ENCODE data around the gene SLC38A8. TPM values are rescaled to one million over a fixed set of nuclear protein-coding genes. Genes with fewer than 3 reads are reported as not detected.

Gene SLC38A8
- total and polyA plus RNA-seq, 9 donors = not detected

DNA sequence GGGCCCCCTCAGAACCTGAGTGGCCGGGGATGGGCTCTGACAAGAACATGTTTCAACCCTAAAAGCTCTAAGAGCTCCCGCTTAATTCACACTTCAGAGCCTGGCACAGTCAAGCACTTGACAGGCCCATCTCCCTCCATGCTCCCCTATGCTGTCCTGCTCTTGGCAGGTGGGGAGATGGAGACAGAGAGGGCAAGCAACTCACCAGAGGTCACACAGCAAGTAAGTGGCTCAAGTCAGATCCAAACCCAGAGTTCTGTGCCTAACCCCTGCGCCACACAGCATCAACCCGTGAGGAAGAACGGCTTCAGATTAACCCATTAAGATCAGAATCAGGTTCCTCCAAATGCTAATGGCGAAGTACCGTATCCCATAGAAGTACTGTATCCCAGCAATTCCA is 38.2 kb downstream of the SLC38A8 start:
- Histone ChIP-seq H3K36me3 (ENCODE audit: control insufficient read depth, insufficient read depth, low read length) (no peaks in the 10 kb centered on the region), H3K9me3 (replicated peaks; ENCODE audit: control insufficient read depth, low read depth, low read length) (no peaks in the 10 kb centered on the region), H3K4me1 (ENCODE audit: control insufficient read depth, insufficient read depth, low read length) (peaks cover 4% of the 10 kb centered on the region), H3K27me3 (ENCODE audit: control insufficient read depth, insufficient read depth, low read length) (peaks cover 10% of the 10 kb centered on the region), H3K27ac (ENCODE audit: low read length) (no peak overlapping the region), H3K4me3 (ENCODE audit: low read length) (no peak overlapping the region)
- no peak for DNase-seq
- WGBS (ENCODE audit: insufficient coverage) = 79% methylated on average over 6 of the region's 7 CpGs

DNA sequence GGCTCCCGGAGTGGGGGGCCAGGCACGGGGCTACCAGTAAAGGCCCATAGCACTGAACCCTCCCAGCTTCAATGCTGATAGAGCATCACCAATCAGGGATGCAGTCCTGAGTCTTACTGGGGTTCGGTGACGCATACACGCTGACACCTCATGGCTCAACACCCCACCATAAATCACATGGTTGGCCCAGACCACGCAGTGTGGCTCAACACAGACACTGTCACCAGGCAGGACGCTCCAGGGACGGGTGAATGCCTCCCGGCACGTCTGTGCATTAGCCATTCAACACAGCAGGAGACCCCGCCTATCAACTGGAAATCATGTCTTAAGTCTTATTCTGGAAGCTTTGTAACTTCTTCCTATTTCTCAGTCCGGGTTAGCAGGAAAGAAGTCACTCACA is 39.6 kb downstream of the SLC38A8 start:
- no peaks in the 10 kb centered on the region for H3K4me1 ChIP-seq (ENCODE audit: control insufficient read depth, insufficient read depth, low read length)
- H3K27ac ChIP-seq (ENCODE audit: low read length) = no peak overlapping the region
- no peak overlapping the region for H3K4me3 ChIP-seq (ENCODE audit: low read length)
- DNase-seq = no peak
- peaks cover 7% of the 10 kb centered on the region for H3K27me3 ChIP-seq (ENCODE audit: control insufficient read depth, insufficient read depth, low read length)
- WGBS (ENCODE audit: insufficient coverage) = 81% methylated on average over 9 of the region's 12 CpGs
- no peaks in the 10 kb centered on the region for H3K9me3 ChIP-seq (replicated peaks; ENCODE audit: control insufficient read depth, low read depth, low read length)
- no peaks in the 10 kb centered on the region for H3K36me3 ChIP-seq (ENCODE audit: control insufficient read depth, insufficient read depth, low read length)

DNA sequence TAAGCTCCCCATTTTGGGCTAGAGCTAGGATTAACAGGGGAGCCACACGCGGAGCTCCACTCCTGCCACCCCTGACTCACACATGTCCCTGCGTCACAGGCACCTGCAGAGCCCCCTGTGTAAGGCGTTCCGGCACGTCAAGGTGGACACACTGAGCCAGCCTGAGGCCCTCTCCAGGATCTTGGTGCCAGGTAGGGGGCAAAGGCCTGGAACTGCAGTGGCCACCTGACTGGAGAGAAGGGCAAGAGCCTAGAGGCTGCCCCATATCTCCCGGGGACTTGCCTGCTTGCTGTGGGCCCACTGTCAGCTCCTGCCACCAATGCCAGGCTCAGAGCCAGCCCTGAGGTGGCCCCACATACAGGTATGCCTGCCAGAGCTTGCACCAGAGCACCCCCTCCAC is 40.9 kb downstream of the SLC38A8 start:
- Histone ChIP-seq H3K27ac (ENCODE audit: low read length) (no peak overlapping the region), H3K4me1 (ENCODE audit: control insufficient read depth, insufficient read depth, low read length) (no peaks in the 10 kb centered on the region), H3K36me3 (ENCODE audit: control insufficient read depth, insufficient read depth, low read length) (no peaks in the 10 kb centered on the region), H3K4me3 (ENCODE audit: low read length) (no peak overlapping the region), H3K9me3 (replicated peaks; ENCODE audit: control insufficient read depth, low read depth, low read length) (no peaks in the 10 kb centered on the region), H3K27me3 (ENCODE audit: control insufficient read depth, insufficient read depth, low read length) (peaks cover 7% of the 10 kb centered on the region)
- WGBS (ENCODE audit: insufficient coverage) = 88% methylated on average over 5 of the region's 7 CpGs
- no peak for DNase-seq

DNA sequence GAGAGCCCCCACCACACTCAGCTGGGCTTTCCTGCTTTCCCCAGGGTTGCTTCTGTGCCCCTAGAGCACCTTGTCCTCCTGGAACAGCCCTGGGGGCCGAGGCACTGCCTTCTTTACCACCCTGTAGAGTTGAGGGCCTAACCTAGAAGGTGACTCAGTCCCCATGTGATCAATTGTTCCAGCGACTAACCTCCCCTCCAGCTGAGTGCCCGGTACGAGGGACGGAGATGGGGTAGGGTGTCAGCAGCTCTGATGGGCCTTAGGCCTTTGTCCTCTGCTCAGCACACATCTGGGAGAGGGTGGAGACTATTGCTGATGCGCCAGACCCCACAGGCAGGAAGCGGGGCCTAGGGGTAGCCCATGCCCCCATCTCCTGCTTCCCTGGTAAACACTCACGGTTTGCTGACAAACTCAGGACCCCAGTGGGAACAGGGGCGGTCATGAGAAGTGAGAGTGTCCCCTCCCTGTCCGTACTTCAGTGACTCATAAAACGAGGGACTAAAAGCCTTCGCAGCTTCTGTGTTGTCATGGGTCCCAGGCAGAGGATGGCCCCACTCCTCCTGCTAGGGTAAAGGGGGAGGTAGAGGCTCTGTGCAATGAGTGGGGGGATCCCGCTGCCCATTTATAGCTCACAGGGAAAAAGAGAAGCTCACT is 41.5 kb downstream of the SLC38A8 start:
- Histone ChIP-seq H3K4me3 (ENCODE audit: low read length) (no peak overlapping the region), H3K27me3 (ENCODE audit: control insufficient read depth, insufficient read depth, low read length) (peaks cover 11% of the 10 kb centered on the region), H3K9me3 (replicated peaks; ENCODE audit: control insufficient read depth, low read depth, low read length) (no peaks in the 10 kb centered on the region), H3K4me1 (ENCODE audit: control insufficient read depth, insufficient read depth, low read length) (no peaks in the 10 kb centered on the region), H3K36me3 (ENCODE audit: control insufficient read depth, insufficient read depth, low read length) (no peaks in the 10 kb centered on the region), H3K27ac (ENCODE audit: low read length) (no peak overlapping the region)
- 74% methylated on average over 6 of the region's 13 CpGs for WGBS (ENCODE audit: insufficient coverage)
- no peak for DNase-seq

DNA sequence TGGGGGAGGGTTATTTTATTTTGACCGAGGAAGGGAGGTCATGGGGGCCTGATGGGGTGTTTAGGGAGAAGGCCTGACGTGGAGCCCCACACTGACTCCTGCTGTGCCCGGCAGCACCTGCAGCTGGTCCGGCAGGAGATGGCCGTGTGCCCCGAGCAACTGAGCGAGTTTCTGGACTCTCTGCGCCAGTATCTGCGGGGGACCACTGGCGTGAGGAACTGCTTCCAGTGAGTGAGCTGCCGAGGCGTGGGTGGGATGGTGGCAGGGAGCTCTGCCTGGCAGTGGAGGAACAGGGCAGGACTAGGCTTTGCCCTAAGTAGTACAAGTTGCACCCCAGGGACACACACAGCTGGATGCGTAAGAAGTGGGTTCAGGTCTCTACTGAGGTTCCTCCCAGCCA is 44.5 kb downstream of the SLC38A8 start:
- Histone ChIP-seq H3K4me1 (ENCODE audit: control insufficient read depth, insufficient read depth, low read length) (peaks cover 8% of the 10 kb centered on the region), H3K36me3 (ENCODE audit: control insufficient read depth, insufficient read depth, low read length) (no peaks in the 10 kb centered on the region), H3K9me3 (replicated peaks; ENCODE audit: control insufficient read depth, low read depth, low read length) (no peaks in the 10 kb centered on the region), H3K27ac (ENCODE audit: low read length) (no peak overlapping the region), H3K4me3 (ENCODE audit: low read length) (no peak overlapping the region), H3K27me3 (ENCODE audit: control insufficient read depth, insufficient read depth, low read length) (peaks cover 13% of the 10 kb centered on the region)
- DNase-seq = no peak
- WGBS (ENCODE audit: insufficient coverage) = 90% methylated on average over 13 of the region's 13 CpGs

DNA sequence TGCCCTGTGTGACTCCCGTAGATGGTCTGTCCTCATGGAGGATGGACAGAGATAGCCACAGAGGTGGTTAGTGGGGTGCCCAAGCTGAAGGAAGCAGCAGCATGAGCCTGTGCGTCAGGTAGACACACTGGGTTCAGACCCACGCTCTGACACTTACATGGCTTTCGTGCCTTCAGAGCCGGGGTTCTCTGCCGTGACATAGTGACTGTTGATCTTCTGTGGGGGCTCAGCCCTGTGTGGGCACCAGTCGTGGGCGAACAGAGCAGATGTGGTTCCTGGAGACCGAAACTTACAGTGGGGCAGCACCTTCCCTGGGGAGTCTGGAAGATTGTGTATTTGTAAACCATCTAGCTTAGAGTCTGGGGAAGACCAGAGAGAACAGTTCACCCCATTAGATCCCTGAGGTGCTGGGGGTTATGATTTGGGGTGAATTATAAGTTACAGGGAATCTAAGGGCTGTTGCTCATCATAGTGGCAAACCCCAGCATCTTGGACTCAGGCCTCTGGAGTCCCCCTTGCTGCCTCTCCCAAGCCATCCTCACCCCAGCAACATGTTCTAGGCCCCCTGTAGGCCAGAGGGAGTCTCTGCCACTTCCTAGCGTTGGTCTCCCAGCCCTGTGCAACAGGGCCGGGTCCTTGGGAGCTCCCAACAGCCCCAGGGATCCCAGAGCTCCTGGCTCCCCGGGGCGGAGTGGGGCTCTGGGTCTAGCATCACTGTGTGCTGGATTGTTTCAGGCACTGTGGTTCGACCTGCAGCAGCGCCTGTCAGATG is 45.9 kb downstream of the SLC38A8 start:
- Histone ChIP-seq H3K27me3 (ENCODE audit: control insufficient read depth, insufficient read depth, low read length) (peaks cover 14% of the 10 kb centered on the region), H3K4me1 (ENCODE audit: control insufficient read depth, insufficient read depth, low read length) (peaks cover 15% of the 10 kb centered on the region), H3K9me3 (replicated peaks; ENCODE audit: control insufficient read depth, low read depth, low read length) (no peaks in the 10 kb centered on the region), H3K27ac (ENCODE audit: low read length) (no peak overlapping the region), H3K36me3 (ENCODE audit: control insufficient read depth, insufficient read depth, low read length) (no peaks in the 10 kb centered on the region), H3K4me3 (ENCODE audit: low read length) (no peak overlapping the region)
- WGBS (ENCODE audit: insufficient coverage) = 95% methylated on average over 11 of the region's 15 CpGs
- DNase-seq = no peak

DNA sequence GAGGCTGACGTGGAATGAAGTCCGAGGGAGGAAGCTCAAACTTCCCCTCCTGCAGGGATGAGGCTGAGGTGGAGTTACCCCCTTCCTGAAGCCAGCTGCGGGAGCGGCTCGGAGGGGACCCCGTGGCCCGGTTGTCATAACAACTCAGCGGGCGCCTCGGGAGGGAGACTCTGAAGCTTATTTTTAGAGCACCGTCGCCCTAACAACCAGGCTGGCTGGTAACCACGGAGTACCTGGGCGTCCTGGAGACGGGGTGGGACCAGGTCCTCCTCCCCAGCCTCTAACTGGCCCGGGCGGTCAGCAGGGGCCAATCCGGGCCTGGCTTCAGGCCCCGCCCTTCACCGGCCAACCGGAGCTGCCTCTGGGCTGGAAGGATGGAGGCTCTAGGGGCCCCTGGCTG is 46.8 kb downstream of the SLC38A8 start:
- Histone ChIP-seq H3K9me3 (replicated peaks; ENCODE audit: control insufficient read depth, low read depth, low read length) (no peaks in the 10 kb centered on the region), H3K4me1 (ENCODE audit: control insufficient read depth, insufficient read depth, low read length) (peaks cover 15% of the 10 kb centered on the region), H3K4me3 (ENCODE audit: low read length) (no peak overlapping the region), H3K27me3 (ENCODE audit: control insufficient read depth, insufficient read depth, low read length) (peaks cover 14% of the 10 kb centered on the region), H3K27ac (ENCODE audit: low read length) (no peak overlapping the region), H3K36me3 (ENCODE audit: control insufficient read depth, insufficient read depth, low read length) (no peaks in the 10 kb centered on the region)
- WGBS (ENCODE audit: insufficient coverage) = 3% methylated on average over 15 of the region's 21 CpGs
- no peak for DNase-seq

DNA sequence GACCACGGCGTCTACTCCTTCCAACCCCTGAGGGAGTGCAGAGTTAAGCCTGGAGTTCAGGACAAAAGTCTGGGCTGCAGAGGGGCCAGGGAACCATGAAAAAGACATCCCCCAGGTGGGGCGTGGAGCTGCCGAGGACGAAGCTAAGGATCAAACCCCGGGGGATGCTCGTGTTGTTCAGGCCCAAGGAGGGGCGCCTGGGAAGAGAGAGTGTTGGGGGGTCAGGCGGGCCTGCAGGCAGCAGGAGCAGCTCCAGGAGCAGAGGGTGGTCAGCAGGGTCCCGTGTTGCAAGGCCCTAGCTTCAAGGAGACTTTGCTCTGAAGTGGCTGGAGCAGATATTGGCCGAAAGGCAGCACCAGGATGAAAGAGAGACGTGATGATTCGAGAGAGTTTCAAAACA is 47.9 kb downstream of the SLC38A8 start:
- WGBS (ENCODE audit: insufficient coverage) = 59% methylated on average over 13 of the region's 13 CpGs
- H3K36me3 ChIP-seq (ENCODE audit: control insufficient read depth, insufficient read depth, low read length) = no peaks in the 10 kb centered on the region
- no peak overlapping the region for H3K4me3 ChIP-seq (ENCODE audit: low read length)
- H3K9me3 ChIP-seq (replicated peaks; ENCODE audit: control insufficient read depth, low read depth, low read length) = no peaks in the 10 kb centered on the region
- DNase-seq = no peak
- H3K4me1 ChIP-seq (ENCODE audit: control insufficient read depth, insufficient read depth, low read length) = peaks cover 15% of the 10 kb centered on the region
- H3K27ac ChIP-seq (ENCODE audit: low read length) = no peak overlapping the region
- peaks cover 14% of the 10 kb centered on the region for H3K27me3 ChIP-seq (ENCODE audit: control insufficient read depth, insufficient read depth, low read length)

DNA sequence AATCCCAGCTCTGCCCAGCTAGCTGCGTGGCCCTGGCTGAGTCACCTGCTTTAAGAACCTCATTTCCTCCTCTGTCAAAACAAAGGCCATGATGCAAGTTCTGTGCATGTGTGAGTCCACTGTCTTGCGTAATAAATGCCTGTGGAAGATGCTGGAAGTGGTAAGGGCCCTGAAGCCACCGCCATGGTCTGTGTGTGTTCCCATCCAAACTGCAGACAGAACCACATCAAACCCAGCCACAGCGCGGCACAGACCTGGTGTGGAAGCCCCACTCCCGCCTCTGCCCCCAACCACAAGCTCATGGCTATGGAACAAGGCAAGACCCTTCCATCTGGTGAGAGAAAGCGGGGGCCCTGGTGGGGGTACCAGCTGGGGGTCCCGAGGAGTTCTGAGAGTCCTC is 48.5 kb downstream of the SLC38A8 start:
- Histone ChIP-seq H3K4me1 (ENCODE audit: control insufficient read depth, insufficient read depth, low read length) (peaks cover 15% of the 10 kb centered on the region), H3K4me3 (ENCODE audit: low read length) (no peak overlapping the region), H3K9me3 (replicated peaks; ENCODE audit: control insufficient read depth, low read depth, low read length) (no peaks in the 10 kb centered on the region), H3K36me3 (ENCODE audit: control insufficient read depth, insufficient read depth, low read length) (no peaks in the 10 kb centered on the region), H3K27me3 (ENCODE audit: control insufficient read depth, insufficient read depth, low read length) (peaks cover 18% of the 10 kb centered on the region), H3K27ac (ENCODE audit: low read length) (no peak overlapping the region)
- 60% methylated on average over 1 of the region's 8 CpGs for WGBS (ENCODE audit: insufficient coverage)
- DNase-seq = peak; percentile 30

DNA sequence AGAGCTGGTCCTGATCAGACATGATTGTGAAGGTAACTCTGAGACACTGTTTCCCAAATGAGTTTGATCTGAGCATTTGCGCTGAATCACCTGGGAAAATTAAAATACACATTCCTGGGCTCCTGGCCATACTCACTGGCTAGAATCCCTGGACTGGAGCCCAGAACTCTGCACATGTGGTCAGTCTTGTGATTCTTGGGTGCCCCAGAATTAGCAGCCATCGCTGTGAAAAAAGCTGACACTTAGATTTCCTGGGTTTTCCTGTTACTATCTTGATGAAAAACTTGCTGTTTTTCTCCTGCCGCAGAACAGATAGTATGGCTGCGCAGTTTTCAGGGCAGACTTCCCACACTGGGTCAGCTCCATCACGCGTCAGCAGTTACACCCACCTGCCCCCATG is 50.0 kb downstream of the SLC38A8 start:
- 51% methylated on average over 5 of the region's 6 CpGs for whole genome bisulfite sequencing (ENCODE audit: insufficient coverage)
- H3K27ac ChIP-seq (ENCODE audit: low read length) = no peak overlapping the region
- H3K36me3 ChIP-seq (ENCODE audit: control insufficient read depth, insufficient read depth, low read length) = no peaks in the 10 kb centered on the region
- H3K9me3 ChIP-seq (replicated peaks; ENCODE audit: control insufficient read depth, low read depth, low read length) = no peaks in the 10 kb centered on the region
- peak; percentile 67 for DNase-seq
- H3K27me3 ChIP-seq (ENCODE audit: control insufficient read depth, insufficient read depth, low read length) = peaks cover 19% of the 10 kb centered on the region
- peaks cover 15% of the 10 kb centered on the region for H3K4me1 ChIP-seq (ENCODE audit: control insufficient read depth, insufficient read depth, low read length)
- H3K4me3 ChIP-seq (ENCODE audit: low read length) = no peak overlapping the region

Data from muscle of leg (tissue), 11 donors.